Lung microvascular endothelial cell (primary cell): ENCODE measurements around the gene RAB35. TPM values are rescaled to one million over a fixed set of nuclear protein-coding genes. Genes with fewer than 3 reads are reported as not detected.

Experiments used
- DNase-seq, 2 donors: peaks; one replicate each; pipeline versions ENCODE4 v3.0.0 to v3.0.0-alpha.2; 2010; ENCODE audit warnings: low read depth in 2 of 2
- total RNA-seq: library from RNA; depleted of rRNA; stranded (reverse); fragments of >200 nt; gene quantifications from 2 replicates; pipeline ENCODE4 v1.2.1, GENCODE V29; 2014

The RAB35 gene
- total RNA-seq, 1 donor from 2014 or later = 41.3 TPM

GRCh38 chr12:120132863-120133385, 16.4 kb upstream of the RAB35 start:
- no peak for DNase-seq

DNA sequence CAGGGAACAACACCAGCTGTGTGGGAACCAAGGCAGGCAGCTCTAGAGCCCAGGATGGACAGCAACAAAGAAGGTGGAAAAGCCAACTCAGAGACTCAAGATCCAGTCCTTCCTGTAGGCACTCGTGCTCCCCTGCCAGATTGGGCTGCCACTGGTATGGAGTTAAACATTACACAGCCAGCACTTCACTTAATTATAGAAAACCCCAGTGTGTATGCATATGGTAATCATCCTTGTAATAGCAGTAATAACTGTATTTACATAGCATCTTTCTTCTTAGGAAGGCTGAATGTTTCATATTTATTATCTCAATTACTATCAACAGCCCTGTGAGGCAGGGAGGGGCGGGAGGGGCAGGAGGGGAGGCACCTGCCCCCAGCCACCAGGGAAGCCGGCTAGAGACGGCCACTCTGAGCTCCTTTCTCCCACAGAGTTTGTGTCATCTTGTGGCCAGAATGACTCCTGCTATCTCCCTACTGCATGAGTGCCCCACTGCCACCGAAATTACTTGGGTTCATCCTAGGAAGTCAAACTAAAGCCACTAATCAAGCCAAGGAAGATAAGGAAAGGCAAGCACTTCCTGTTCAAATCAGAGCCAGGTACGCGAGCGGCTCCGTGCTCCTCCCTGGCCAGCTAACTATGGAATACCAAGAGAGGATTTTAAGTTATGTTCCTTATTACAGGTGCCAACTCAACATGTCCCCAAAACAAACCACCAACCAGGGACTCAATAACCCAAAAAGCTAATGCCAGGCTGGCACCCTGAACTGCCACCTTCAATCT, 15.7 kb upstream of the RAB35 start:
- no peak for DNase-seq

DNA sequence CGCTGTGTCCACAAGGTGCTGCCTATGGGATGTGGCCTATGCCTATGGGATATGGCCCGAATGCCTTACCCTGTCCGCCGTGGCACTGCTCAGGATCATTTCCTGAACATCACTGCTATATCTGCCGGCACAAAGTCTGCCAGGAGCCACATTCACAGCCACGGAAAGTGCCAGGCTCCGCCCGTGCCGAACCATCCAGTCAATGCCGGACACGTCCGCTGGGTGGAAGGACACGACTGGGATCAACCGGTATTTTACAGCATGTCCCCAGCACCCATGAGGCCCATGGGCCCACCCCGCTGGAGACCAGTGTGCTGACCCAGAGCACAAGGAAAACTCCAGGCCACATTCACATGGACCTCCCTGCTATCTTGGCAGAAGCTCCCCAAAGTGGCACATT, 14.6 kb upstream of the RAB35 start:
- DNase-seq = no peak

DNA sequence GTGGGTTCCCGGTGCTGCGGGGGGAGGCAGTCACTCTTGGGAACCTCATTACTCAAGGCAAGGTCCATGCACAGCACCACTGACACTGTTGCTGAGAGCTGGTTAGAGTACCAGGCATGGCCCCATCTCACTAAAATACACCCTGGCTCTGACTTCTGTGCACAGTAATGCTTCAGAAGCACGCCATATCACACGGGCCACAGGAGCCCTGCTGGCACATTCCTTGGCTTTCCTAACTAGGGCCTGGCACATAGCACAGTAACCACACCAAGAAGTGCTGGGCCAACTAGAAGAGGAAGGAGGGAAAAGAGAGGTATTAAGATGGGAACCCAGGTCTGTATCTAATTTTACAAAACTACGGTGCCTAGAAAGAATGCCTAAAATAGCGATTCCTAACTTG, 13.5 kb upstream of the RAB35 start:
- no peak for DNase-seq

DNA sequence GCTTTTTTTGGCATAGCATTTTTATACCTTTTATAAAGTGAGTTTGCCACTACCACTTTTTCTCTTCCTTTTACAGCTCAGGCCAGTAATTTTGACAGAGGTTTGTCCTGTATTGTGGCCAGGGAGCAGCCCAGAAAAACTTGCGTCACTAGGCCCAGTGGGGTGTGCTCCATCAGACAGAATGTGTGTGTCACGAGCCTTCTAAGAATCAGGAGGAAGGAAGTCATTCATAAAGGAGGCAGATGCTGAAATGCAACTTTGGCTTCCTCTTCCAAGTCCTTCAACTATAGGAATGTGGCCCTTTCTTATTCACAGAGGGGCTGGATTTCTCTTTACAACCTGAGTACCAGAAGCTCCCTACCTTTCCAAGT, 10.1 kb upstream of the RAB35 start:
- DNase-seq = peak in 1 of 2 donors; percentile 96

GRCh38 chr12:120125792-120126634, 9.5 kb upstream of the RAB35 start:
- DNase-seq = peak in 1 of 2 donors; percentile 80

- DNase-seq = no peak
Measured at GRCh38 chr12:120125029-120125428, 8.5 kb upstream of the RAB35 start.

DNA sequence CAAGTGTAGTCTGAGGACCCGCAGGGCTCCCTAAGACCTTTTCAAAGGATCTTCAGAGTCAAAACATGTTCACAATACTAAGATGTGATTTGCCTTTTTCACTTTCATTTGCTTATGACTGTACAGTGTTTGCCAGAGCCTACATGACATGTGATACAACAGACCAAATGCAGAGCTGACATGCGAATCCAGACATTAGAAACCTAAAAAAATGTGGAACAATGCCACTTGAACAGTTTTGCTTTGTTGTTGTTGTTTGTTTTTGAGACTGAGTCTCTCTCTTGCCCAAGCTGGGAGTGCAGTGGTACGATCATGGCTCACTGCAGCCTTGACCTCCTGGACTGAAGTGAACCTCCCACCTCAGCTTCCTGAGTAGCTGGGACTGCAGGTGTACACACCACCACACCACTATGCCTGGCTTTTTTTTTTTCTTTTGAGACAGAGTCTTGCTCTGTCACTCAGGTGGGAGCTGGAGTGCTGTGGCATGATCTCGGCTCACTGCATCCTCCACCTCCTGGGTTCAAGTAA, 5.3 kb upstream of the RAB35 start:
- no peak for DNase-seq

GRCh38 chr12:120121343-120121742, 4.8 kb upstream of the RAB35 start:
- DNase-seq = no peak

- DNase-seq = peak in 1 of 2 donors; percentile 31
Measured at GRCh38 chr12:120119271-120119973, 2.9 kb upstream of the RAB35 start.

DNA sequence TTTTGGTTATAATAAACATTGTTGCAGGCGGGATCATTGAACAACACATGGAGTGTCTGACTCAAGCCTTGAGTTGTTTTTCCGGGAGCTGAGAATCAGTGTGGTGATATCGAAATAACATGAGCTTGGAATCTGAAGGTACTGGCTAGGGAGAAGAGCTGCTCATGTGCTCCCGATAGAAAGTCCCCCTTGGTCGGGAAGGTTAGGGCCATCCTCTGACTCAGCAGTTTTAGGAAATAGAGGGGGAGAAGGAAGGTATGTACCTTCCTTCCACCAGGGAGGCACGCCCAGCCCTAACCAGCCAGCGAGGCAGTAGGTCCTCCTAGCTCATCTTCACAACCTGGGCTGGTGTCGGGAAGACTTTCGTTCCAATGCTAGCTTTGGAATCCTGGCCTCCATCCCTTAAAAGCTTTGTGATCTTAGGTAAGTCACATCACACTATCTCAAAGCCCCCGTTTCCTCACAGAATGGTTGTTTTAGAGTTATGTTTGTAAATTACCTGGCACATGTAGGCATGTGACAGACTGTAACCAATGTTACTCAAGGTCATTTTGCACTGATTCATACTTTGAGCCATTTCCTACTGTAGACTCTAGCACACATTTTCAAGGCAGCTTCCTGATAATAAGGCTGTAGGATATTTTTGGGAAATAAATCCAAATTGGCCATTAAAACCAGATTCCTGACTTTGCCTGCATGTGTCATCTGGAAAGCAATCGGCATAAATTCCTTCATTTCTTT, 1.9 kb upstream of the RAB35 start:
- peak; percentile 59 to 75 for DNase-seq

GRCh38 chr12:120117961-120118320, 1.4 kb upstream of the RAB35 start:
- no peak for DNase-seq

DNA sequence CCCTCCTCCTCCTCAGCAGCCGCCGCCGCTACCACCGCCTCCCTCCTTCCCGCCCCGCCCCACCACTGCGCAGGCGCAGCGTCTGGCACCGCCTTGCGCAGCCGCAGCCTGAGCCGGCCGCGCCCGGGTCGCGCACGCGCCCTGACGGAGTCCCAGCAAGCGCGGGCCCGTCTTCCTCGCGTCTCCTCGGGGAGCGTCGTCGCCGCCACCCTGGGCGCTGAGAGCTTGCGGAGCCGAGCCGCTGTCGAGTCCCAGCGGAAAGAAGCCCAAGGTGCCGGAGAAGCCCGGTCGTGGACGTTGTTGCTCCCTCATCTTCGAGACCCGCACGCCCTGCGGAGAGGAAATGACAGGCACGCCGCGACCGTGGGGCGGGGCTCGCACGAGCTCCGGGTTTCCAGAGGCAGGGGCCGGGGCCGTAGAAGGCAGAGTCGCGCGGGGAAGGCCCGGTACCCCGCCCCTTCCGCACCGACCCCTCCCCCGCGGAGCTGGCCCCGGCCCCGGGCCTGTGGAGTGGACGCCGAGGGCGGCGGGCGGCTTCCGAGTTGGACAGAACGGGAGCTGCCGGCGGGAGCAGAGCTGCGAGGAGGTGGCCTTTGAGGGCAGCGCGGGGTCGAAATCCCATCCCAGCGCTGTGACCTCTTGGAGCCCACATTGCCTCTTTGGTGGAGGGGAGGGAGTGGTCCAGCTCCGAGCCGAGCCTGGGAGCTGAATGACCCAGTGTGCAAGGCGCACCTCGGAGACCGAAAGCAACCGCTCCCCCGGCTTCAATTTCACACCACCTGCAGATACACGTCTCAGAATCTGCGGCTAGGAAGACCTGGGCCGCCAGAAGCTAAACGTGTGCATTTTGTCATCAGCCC, 469 bp upstream of the RAB35 start:
- peak; percentile 97 to 98 for DNase-seq

GRCh38 chr12:120115692-120116440, 687 bp downstream of the RAB35 start:
- peak; percentile 63 to 70 for DNase-seq

- DNase-seq = no peak
Measured at GRCh38 chr12:120115066-120115465, 1.5 kb downstream of the RAB35 start.

GRCh38 chr12:120110550-120111501, 5.7 kb downstream of the RAB35 start:
- peak in 1 of 2 donors; percentile 53 for DNase-seq

DNA sequence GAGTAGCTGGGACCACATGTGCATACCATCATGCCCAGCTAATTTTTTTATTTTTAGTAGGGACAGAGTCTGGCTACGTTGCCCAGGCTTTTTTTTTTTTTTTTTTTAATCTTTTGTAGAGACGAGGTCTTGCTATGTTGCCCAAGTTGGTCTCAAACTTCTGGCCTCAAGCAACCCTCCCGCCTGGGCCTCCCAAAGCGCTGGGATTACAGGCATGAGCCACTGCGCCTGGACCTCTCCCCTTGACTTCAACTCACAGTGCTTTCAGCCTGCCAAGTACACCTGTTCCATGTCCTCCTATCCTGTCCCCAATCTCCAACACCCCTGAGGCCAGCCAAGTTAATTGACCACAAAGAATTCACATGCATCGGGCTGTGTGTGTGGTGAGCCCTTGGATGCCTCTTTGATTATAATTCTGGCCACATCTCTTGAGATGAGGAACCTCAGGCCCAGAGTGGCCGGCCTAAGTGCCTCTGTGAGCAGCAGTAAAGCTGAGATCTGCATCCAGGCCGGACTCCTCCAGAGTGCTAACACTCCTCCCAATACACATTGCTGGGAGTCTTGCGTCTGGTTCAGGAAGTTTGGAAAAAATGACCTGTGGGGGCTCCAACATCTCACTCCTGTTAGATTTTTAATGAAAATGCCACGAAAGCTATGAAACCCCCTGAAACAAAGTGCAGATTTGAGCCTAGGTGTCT, 6.8 kb downstream of the RAB35 start:
- no peak for DNase-seq
